GM23338 (cell line): Measurements from ENCODE around the gene ZNF804B. TPM values are rescaled to one million over a fixed set of nuclear protein-coding genes. Genes with fewer than 3 reads are reported as not detected.

ENCODE experiments used
- ATAC-seq: fragments of 200-7000 bp; cut with Tn5 transposase; 3 replicates; pipeline ENCODE4 v1.9.1; 2020
- DNase-seq: peaks from one replicate; pipeline ENCODE4 v3.0.0-alpha.2; 2015; ENCODE audit warnings: low spot score
- H2AFZ ChIP-seq: fragments of 200-600 bp; sonication (generic); 2 replicates; pipeline ENCODE4 v1.8.0; 2016; ENCODE audit warnings: antibody characterized with exemption, mild to moderate bottlenecking, moderate library complexity
- H3F3A ChIP-seq: fragments of 200-600 bp; sonication (generic); replicated peaks from 2 replicates; pipeline ENCODE4 v1.8.0; 2017; ENCODE audit warnings: antibody characterized with exemption, mixed run types, low read depth
- H3K27ac ChIP-seq: fragments of 200-600 bp; sonication (generic); 2 replicates; pipeline ENCODE4 v1.6.1; 2016; ENCODE audit warnings: low read depth
- H3K27me3 ChIP-seq: fragments of 200-600 bp; sonication (generic); 2 replicates; pipeline ENCODE4 v1.8.0; 2016; ENCODE audit warnings: mild to moderate bottlenecking, mixed run types, moderate library complexity; ENCODE audit not compliant: insufficient read depth
- H3K36me3 ChIP-seq: fragments of 200-600 bp; sonication (generic); 2 replicates; pipeline ENCODE4 v1.8.0; 2016; ENCODE audit warnings: mild to moderate bottlenecking; ENCODE audit not compliant: insufficient read depth
- H3K4me1 ChIP-seq: fragments of 200-600 bp; sonication (generic); 2 replicates; pipeline ENCODE4 v1.8.0; 2016; ENCODE audit warnings: mild to moderate bottlenecking, moderate library complexity; ENCODE audit not compliant: insufficient read depth
- H3K4me2 ChIP-seq: fragments of 200-600 bp; sonication (generic); 2 replicates; pipeline ENCODE4 v1.7.1; 2017; ENCODE audit warnings: mixed run types
- H3K4me3 ChIP-seq: fragments of 200-600 bp; sonication (generic); 2 replicates; pipeline ENCODE4 v1.6.1; 2016; ENCODE audit warnings: mixed run types
- H3K79me2 ChIP-seq: fragments of 200-600 bp; sonication (generic); replicated peaks from 2 replicates; pipeline ENCODE4 v1.8.0; 2017; ENCODE audit warnings: mild to moderate bottlenecking; ENCODE audit not compliant: insufficient read depth
- H3K9me2 ChIP-seq: fragments of 200-600 bp; sonication (generic); 2 replicates; pipeline ENCODE4 v1.8.0; 2017; ENCODE audit not compliant: insufficient read depth
- H4K20me1 ChIP-seq: fragments of 200-600 bp; sonication (generic); replicated peaks from 2 replicates; pipeline ENCODE4 v1.8.0; 2017; ENCODE audit warnings: mild to moderate bottlenecking; ENCODE audit not compliant: insufficient read depth
- H3K27ac Mint-ChIP-seq: 2 replicates; pipeline ENCODE4 v1.8.0; 2020; ENCODE audit warnings: inconsistent platforms, mild to moderate bottlenecking, moderate library complexity, mixed read lengths
- H3K27me3 Mint-ChIP-seq: 3 replicates; pipeline ENCODE4 v1.8.0; 2022; ENCODE audit warnings: low read depth, mild to moderate bottlenecking, moderate library complexity, mixed read lengths, inconsistent platforms; ENCODE audit not compliant: insufficient read depth, poor library complexity
- H3K36me3 Mint-ChIP-seq: 3 replicates; pipeline ENCODE4 v1.8.0; 2021; ENCODE audit warnings: low read depth, mild to moderate bottlenecking, inconsistent platforms, moderate library complexity, mixed read lengths
- H3K4me1 Mint-ChIP-seq: 3 replicates; pipeline ENCODE4 v1.8.0; 2020; ENCODE audit warnings: mild to moderate bottlenecking, inconsistent platforms, mixed read lengths
- H3K4me3 Mint-ChIP-seq: 3 replicates; pipeline ENCODE4 v1.8.0; 2021; ENCODE audit warnings: moderate library complexity, mild to moderate bottlenecking, inconsistent platforms, mixed read lengths
- H3K9me3 Mint-ChIP-seq: 3 replicates; pipeline ENCODE4 v1.8.0; 2020; ENCODE audit warnings: moderate library complexity, mild to moderate bottlenecking, inconsistent platforms, mixed read lengths
- CREB1 ChIP-seq: fragments of 250-450 bp; sonication (Bioruptor Pico); IDR thresholded peaks from 2 replicates; pipeline ENCODE4 v1.5.0; 2020; ENCODE audit warnings: low read depth, mild to moderate bottlenecking, moderate library complexity
- EZH2phosphoT487 ChIP-seq: fragments of 200-600 bp; sonication (generic); IDR thresholded peaks from one replicate; pipeline ENCODE4 v1.8.1; 2018; ENCODE audit warnings: antibody characterized with exemption; ENCODE audit not compliant: unreplicated experiment
- JUNB ChIP-seq: IDR thresholded peaks from one replicate; pipeline ENCODE4 v1.6.1; 2016; ENCODE audit warnings: antibody characterized with exemption; ENCODE audit not compliant: unreplicated experiment
- STAT1 ChIP-seq: IDR thresholded peaks from one replicate; pipeline ENCODE4 v1.6.1; 2016; ENCODE audit warnings: antibody characterized with exemption; ENCODE audit not compliant: unreplicated experiment
- ZNF114 ChIP-seq: fragments of 250-450 bp; sonication (Bioruptor Pico); IDR thresholded peaks from 2 replicates; pipeline ENCODE4 v1.5.0; 2020; ENCODE audit warnings: mild to moderate bottlenecking, moderate library complexity
- ZNF331 ChIP-seq: fragments of 250-450 bp; sonication (Bioruptor Pico); IDR thresholded peaks from 2 replicates; pipeline ENCODE4 v1.5.0; 2020; ENCODE audit warnings: low read depth, mild to moderate bottlenecking, moderate library complexity
- polyA plus RNA-seq: library from polyadenylated mRNA; unstranded; fragments of >200 nt; fragmentation: Nextera tagmentation; extraction: Ambion mirVana; gene quantifications from 2 replicates; pipeline ENCODE4 v1.2.1, GENCODE V29; 2016
- total RNA-seq: library from RNA; depleted of rRNA; stranded (reverse); fragments of >200 nt; shearing (Covaris generic); gene quantifications from 2 replicates; pipeline ENCODE4 v1.2.3, GENCODE V29; 2014
- TF ChIP-seq, protein P1 (sequence below), 2 experiments: fragments of 200-600 bp in 1 of 2; sonication (generic) in 1 of 2; conservative IDR thresholded peaks; 2 replicates each; pipeline versions ENCODE4 v1.5.1 to v1.6.1; 2016 to 2017; ENCODE audit warnings: antibody characterized with exemption in 2 of 2, low read depth in 2 of 2, mild to moderate bottlenecking in 2 of 2, moderate library complexity in 1 of 2
- TF ChIP-seq, protein P2 (sequence below): IDR thresholded peaks from one replicate; pipeline ENCODE4 v1.6.1; 2018; ENCODE audit warnings: antibody characterized with exemption; ENCODE audit not compliant: unreplicated experiment

Gene ZNF804B
- total and polyA plus RNA-seq, 2 experiments from 2014 or later: not detected

DNA sequence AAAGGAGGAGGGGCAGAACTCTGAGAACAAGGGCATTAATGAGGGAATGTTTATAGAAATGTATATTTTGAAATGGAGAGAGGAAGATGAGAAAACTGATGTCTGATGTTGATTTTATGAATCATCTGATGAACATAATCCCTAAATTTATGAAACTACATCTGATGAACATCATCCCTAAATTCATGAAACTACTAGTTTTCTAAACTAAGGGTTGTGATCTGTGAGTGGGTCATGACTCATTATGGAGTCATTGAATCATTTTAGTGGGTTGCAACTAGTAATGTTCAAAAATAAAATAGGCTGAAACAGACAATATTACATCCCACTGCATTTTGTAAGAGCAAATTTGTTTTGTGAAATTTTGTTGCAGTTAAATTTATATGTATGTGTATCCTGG is 478.7 kb downstream of the ZNF804B start:
- no peaks in the 10 kb centered on the region for H3K9me3 Mint-ChIP-seq
- H3K9me2 ChIP-seq: no peaks in the 10 kb centered on the region
- no peak for TF ChIP-seq EZH2phosphoT487
- no peak overlapping the region for H2AFZ ChIP-seq
- H3K4me3 Mint-ChIP-seq: no peak overlapping the region
- DNase-seq (no peak), ATAC-seq (no peak)
- no peaks in the 10 kb centered on the region for H3K27me3 ChIP-seq
- no peak overlapping the region for H3K27ac ChIP-seq
- H3F3A ChIP-seq: no peaks in the 10 kb centered on the region
- H3K36me3 Mint-ChIP-seq: no peaks in the 10 kb centered on the region
- H3K79me2 ChIP-seq: no peaks in the 10 kb centered on the region
- H3K4me1 Mint-ChIP-seq: peaks cover 5% of the 10 kb centered on the region; the same call in 2 of the 3 replicates
- no peaks in the 10 kb centered on the region for H4K20me1 ChIP-seq
- no peak overlapping the region for H3K4me2 ChIP-seq
- no peaks in the 10 kb centered on the region for H3K36me3 ChIP-seq
- no peaks in the 10 kb centered on the region; the same call in 1 of the 2 replicates for H3K4me1 ChIP-seq
- no peak overlapping the region for H3K4me3 ChIP-seq
- no peak overlapping the region for H3K27ac Mint-ChIP-seq
- H3K27me3 Mint-ChIP-seq: no peaks in the 10 kb centered on the region

DNA sequence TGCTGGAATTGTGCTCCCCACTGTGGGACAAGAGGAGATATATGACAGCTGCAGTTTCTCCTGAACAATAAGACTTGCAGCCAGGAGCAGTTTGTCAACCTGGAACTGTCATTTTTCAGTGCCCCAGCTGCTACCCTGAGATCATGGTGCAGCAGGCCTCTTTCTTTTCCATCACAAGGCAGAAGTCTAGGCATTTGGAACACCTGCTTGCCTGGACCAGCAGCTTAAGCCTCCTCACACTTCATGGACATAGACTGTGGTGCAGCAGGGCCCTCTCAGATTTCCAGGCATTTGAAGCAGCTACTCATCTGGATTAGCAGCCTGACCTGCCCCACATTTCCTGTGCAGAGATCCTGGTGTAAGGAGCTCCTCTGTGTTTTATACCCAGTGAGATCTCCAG is 486.7 kb downstream of the ZNF804B start:
- peaks cover 18% of the 10 kb centered on the region for H3K9me3 Mint-ChIP-seq
- H3K27me3 Mint-ChIP-seq: no peaks in the 10 kb centered on the region
- no peak overlapping the region for H3K27ac Mint-ChIP-seq
- Histone ChIP-seq H4K20me1 (no peaks in the 10 kb centered on the region), H3K79me2 (no peaks in the 10 kb centered on the region), H3K27ac (no peak overlapping the region), H3K4me1 (no peaks in the 10 kb centered on the region; the same call in 1 of the 2 replicates), H3F3A (no peaks in the 10 kb centered on the region), H3K4me3 (no peak overlapping the region), H3K4me2 (no peak overlapping the region), H2AFZ (no peak overlapping the region), H3K27me3 (no peaks in the 10 kb centered on the region), H3K9me2 (no peaks in the 10 kb centered on the region), H3K36me3 (no peaks in the 10 kb centered on the region)
- peaks cover 2% of the 10 kb centered on the region; the same call in 2 of the 3 replicates for H3K4me1 Mint-ChIP-seq
- no peak for TF ChIP-seq STAT1
- no peak for TF ChIP-seq ZNF114 (CRISPR knock-in tag)
- no peak for TF ChIP-seq JUNB
- TF ChIP-seq, protein P1, sequence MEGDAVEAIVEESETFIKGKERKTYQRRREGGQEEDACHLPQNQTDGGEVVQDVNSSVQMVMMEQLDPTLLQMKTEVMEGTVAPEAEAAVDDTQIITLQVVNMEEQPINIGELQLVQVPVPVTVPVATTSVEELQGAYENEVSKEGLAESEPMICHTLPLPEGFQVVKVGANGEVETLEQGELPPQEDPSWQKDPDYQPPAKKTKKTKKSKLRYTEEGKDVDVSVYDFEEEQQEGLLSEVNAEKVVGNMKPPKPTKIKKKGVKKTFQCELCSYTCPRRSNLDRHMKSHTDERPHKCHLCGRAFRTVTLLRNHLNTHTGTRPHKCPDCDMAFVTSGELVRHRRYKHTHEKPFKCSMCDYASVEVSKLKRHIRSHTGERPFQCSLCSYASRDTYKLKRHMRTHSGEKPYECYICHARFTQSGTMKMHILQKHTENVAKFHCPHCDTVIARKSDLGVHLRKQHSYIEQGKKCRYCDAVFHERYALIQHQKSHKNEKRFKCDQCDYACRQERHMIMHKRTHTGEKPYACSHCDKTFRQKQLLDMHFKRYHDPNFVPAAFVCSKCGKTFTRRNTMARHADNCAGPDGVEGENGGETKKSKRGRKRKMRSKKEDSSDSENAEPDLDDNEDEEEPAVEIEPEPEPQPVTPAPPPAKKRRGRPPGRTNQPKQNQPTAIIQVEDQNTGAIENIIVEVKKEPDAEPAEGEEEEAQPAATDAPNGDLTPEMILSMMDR (conservative IDR thresholded peaks at IDR 0.05; ENCODE audit: low read depth in 2 of 2): no peak
- TF ChIP-seq, protein P2, sequence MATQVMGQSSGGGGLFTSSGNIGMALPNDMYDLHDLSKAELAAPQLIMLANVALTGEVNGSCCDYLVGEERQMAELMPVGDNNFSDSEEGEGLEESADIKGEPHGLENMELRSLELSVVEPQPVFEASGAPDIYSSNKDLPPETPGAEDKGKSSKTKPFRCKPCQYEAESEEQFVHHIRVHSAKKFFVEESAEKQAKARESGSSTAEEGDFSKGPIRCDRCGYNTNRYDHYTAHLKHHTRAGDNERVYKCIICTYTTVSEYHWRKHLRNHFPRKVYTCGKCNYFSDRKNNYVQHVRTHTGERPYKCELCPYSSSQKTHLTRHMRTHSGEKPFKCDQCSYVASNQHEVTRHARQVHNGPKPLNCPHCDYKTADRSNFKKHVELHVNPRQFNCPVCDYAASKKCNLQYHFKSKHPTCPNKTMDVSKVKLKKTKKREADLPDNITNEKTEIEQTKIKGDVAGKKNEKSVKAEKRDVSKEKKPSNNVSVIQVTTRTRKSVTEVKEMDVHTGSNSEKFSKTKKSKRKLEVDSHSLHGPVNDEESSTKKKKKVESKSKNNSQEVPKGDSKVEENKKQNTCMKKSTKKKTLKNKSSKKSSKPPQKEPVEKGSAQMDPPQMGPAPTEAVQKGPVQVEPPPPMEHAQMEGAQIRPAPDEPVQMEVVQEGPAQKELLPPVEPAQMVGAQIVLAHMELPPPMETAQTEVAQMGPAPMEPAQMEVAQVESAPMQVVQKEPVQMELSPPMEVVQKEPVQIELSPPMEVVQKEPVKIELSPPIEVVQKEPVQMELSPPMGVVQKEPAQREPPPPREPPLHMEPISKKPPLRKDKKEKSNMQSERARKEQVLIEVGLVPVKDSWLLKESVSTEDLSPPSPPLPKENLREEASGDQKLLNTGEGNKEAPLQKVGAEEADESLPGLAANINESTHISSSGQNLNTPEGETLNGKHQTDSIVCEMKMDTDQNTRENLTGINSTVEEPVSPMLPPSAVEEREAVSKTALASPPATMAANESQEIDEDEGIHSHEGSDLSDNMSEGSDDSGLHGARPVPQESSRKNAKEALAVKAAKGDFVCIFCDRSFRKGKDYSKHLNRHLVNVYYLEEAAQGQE: no peak
- no peak for TF ChIP-seq ZNF331 (CRISPR knock-in tag)
- TF ChIP-seq CREB1: no peak
- no peak for TF ChIP-seq EZH2phosphoT487
- H3K4me3 Mint-ChIP-seq: no peak overlapping the region
- no peak for ATAC-seq
- H3K36me3 Mint-ChIP-seq: peaks cover 12% of the 10 kb centered on the region; the same call in 2 of the 3 replicates
- no peak for DNase-seq
